GM18873 (cell line): ENCODE measurements around the gene GPR157.
A peak's percentile ranks its signal among the peaks of the same experiment; 100 is the strongest.
"Not testable (repeated sequence)": the region's sequence is repeated elsewhere in the genome, so short reads cannot be mapped to it uniquely, and the experiment has no call there.

ENCODE experiments used
- ATAC-seq: cut with Tn5 transposase; IDR thresholded peaks from one replicate; pipeline ENCODE4 v1.9.1; 2021; ENCODE audit warnings: mild to moderate bottlenecking, moderate library complexity, moderate number of reproducible peaks; ENCODE audit not compliant: unreplicated experiment, low FRiP score

Gene GPR157, protein sequence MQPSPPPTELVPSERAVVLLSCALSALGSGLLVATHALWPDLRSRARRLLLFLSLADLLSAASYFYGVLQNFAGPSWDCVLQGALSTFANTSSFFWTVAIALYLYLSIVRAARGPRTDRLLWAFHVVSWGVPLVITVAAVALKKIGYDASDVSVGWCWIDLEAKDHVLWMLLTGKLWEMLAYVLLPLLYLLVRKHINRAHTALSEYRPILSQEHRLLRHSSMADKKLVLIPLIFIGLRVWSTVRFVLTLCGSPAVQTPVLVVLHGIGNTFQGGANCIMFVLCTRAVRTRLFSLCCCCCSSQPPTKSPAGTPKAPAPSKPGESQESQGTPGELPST

DNA sequence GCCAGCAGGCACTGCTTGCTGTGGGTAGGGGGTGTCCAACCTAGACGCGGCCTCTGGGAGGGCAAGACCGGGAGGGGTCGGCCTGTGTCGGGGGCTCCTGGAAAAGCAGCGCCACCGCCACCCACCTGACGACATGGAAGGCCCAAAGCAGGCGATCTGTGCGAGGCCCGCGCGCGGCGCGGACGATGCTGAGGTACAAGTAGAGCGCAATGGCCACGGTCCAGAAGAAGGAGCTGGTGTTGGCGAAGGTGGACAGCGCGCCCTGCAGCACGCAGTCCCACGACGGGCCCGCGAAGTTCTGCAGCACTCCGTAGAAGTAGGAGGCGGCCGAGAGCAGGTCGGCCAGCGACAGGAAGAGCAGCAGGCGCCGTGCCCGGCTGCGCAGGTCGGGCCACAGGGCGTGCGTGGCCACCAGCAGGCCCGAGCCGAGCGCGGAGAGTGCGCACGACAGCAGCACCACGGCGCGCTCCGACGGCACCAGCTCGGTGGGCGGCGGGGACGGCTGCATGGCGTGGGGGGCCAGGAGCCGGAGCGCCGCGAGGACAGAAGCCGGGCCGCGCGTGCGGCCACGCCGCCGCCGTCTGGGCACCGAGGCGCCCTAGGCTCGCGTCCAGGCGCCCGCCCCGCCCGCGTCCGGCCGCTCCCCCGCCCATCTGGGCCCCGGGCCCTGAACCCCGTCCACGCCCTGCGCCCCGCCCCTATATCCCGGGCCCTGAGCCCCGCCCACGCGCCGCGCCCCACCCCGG, at the start of gene GPR157:
GPR157 (minus strand) TSS at position 583 of the 746 bp plus-strand sequence; CDS start at position 508, 75 bp downstream.
- peak; percentile 26 for ATAC-seq

DNA sequence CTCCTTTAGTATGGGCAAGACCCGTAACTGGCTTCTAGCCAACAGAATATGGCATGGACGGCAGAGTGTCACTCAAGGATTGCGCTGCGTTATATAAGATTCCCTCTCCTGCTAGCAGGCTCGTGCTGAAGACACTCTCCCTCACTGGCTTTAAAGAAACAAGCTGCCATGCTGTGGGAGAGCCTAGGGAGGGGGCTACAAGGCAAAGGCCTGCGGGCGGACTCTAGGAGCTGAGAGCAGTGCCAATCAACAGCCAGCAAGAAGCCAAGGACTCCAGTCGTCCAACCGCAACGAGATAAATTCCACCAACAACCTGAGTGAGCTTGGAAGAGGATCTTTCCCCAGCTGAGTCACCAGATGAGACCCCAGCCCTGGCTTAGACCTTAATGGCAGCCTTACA, 45.9 kb upstream of the GPR157 start:
- ATAC-seq = no peak

DNA sequence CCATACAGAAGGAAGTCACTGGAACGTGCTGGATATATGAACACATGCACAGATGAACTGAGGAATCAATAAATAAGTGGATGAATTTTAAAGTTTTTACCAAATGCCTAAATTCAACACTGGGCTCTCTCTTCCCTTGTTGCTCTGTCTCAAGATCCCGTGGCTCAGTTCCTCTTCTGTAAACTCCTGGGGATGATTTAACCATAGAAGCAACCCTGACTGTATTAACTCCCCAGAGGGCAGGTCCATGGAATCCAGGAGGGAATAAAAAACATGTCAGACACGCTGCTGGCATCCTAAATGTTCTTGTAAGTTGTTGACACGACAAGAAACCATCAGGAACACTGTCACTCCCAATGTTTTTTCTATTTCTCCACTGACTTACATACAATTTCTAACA, 45.3 kb upstream of the GPR157 start:
- no peak for ATAC-seq

DNA sequence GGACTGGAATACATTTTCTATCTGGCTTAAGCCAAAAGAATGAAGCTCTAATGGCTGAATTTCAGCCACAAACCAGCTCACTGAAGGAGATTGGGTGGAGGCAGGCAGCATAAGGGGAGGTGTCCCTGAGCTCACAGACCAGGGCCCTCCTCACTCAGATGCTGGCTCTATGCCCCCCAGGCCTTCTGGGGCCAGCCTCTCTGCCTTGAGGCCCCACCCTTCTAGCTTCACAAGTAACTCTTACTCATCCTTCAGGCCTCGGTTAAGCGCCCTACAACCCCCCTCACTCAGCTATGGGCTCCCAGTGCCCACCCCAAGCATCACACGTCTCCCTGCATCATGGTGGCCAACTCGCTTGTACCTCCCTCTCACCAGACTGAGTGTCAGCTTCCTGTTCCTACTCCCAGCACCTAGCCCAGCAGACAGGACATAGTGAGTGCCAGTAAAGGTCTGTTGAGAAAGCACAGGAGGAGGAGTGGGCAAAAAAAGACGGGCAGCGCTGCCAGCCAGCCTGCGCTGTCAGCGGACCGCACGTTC, 40.8 kb upstream of the GPR157 start:
- ATAC-seq = no peak

DNA sequence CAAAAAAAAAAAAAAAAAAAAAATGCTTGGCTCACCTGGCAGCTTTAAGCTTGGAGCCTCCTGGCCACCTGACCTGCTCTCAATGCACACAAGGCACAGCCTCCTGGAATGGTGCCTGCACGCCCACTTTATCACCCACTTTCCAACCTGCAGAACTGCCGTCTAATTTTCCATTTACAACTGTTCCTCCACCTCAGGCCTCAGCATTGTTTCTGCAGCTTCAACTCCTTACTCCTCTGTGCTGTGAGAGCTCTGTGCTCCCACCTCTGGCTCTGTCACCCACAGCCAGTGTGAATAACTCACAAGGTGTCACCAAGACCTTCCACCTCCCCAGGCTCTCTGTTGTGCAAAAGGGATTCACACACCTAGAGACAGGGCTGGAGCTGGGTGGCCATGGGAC, 38.7 kb upstream of the GPR157 start:
- no peak for ATAC-seq

DNA sequence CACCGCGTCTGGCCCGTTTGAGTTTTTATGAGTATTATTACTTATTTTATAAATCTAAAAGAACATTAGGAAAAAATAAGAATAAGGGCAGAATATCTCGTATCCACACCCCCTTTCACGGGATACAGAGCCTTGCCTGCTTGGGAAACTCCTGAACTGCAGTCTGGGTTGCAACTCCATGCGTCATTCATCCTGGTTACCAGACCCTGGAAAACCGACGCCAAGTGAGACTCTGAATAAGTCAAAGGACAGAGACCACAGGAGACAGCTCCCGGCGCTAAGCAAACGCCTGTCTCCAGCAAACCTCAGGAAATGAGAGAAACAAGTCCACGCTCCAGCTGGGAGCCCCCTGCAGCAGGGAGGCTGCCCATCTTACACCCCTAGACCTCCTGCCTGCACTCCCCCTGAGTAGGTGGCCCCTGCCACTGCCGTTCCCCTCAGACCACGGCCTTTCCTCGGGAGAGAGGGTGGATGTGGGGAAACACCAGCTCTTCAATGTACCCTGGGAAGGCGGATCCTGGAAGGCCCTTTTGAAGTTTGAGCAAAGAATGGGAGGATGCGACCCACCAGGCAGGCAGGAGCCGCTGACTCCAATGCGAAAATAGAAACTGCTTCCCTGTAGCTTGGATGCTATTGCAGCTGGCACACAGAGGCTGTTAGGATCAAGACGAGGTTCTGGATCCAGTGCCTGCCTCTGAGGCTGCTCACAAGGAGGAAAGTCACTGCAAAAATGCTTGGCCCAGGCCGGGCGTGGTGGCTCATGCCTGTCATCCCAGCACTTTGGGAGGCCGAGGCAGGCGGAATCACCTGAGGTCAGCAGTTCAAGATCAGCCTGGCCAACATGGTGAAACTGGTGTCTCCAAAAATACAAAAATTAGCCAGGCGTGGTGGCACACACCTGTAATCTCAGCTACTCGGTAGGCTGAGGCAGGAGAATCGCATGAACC, 37.7 kb upstream of the GPR157 start:
- no peak for ATAC-seq

DNA sequence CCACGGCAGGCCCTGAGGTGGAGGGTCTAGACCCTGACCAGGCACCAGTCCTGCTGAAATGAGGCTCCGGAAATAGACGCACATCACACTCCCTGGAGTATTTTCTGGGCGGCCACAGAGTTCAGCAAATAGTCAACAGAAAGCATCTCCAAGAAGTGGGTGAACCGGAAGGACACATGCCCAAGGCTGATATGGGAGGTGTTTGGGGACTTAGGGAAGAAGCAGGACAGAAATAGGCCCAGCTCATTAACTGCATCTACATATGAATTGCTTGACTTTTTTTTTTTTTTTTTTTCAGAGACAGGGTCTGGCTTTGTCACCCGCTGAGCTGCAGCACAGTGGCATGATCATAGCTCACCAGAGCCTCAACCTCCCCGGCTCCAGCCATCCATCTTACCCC, 36.5 kb upstream of the GPR157 start:
- ATAC-seq = no peak

DNA sequence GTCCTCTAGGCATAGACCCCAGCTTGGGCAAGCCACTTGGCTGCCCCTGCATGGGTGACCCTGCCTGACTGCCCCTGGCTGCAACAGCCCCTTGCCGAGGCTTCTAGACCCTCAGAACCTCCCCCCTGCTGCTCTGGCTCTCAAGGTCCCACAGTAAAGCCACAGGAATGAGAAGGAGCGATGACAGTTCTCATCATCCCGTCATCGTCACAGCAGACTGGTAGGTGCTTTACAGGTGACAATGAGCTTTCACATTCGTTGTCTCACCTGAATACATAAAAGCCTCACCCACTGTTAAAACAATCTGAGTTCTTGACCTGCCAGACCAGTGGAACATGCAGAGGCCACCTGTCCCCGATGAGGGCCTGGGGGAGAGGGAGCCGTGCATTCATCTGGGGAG, 36.0 kb upstream of the GPR157 start:
- no peak for ATAC-seq

DNA sequence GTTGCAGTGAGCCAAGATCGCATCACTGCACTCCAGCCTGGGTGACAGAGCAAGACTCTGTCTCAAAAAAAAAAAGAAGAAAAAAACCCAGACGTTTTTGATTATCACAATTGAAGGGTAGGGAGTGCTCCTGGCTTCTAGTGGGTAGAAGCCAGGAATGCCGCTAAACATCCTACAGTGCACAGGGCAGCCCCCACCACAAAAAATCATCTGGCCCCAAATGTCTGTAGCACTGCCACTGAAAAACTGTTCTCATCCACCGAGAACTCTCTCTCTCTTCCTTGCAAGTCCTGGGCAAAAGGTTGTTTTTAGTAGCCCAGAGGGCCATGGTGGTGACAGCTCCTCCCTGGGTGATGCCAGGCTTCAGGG, 35.6 kb upstream of the GPR157 start:
- no peak for ATAC-seq

DNA sequence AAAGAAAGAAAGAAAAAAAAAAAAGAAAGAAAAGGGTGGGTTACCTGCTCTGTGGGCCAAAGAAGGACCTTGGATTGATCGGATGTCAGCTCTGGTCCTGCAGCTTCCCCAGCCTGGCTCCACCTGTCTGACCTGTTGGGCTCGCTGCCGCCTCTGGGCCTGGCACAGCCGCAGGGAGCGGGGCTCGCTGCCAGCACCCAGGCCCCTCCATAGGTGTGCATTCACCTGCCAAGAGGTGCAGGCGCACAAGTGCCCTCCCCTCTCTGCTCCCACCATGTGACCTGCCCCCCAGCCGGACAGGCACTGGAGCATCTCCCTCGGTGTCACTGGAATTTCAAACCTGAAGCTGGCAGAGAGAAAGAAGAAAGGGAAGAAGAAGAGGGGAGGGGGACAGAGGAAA, 33.1 kb upstream of the GPR157 start:
- no peak for ATAC-seq

DNA sequence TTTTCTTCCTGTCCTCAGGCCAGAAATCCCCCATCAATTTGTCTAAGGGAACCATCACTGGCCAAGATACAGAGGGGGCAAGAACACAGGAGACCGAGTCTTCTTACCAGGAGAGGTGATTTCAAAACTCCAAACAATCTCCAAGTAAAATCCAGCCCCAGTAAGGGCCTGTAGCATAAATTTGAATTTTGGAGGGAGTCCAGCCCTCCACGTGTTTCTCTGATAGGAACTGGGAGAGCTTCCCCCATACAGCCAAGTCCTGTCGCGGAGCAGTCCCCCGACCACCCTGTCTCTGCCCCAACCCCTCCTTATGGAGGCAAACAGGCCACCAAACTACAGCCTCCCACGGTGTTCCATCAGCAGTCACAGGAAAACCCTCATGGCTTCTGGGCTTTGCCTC, 32.4 kb upstream of the GPR157 start:
- ATAC-seq = no peak

DNA sequence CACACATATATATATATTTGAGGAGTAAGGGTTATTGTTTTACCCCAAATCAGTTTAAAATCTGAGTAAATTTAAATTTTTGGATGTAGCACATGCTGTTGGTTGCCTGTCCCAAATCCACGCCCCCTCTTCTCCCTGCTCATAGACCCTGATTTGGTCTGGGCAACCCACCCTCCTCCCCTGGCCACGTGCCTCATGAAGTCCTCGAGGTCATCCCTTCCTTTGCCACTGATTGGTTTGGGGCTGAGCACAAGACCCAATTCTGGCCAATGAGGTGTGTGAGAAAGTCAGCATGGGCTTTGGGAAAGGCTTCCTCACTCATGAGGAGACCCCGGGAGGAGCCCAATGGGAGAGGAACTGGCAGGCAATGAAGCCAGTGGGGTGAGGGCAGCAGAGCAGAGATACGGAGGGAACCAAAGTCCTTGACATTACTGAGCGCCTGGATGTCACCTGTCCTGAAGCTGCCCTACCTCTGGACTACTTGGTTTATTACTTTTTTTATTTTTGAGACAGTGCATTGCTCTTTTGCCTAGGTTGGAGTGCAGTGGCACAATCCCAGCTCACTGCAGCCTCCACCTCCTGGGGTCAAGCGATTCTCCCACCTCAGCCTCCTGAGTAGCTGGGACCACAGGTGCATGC, 31.3 kb upstream of the GPR157 start:
- no peak for ATAC-seq

DNA sequence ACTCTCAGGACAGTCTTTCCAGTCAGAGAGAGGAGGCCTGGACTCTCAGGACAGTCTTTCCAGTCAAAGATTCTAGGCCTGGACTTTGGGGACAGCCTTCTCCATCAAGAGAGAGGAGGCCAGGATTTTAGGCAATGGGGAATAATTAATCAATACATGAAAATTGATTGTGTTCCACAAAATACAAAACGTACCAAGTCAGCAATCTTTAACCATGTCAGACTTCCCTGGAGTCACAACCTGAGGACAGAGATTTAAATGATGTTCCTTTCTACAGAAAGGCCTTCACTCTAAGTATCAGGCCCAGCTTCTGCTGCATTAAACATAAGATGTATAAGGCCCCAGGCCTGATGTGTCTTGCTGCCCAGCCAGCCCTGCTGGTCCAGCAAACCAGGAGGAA, 27.0 kb upstream of the GPR157 start:
- ATAC-seq = no peak

DNA sequence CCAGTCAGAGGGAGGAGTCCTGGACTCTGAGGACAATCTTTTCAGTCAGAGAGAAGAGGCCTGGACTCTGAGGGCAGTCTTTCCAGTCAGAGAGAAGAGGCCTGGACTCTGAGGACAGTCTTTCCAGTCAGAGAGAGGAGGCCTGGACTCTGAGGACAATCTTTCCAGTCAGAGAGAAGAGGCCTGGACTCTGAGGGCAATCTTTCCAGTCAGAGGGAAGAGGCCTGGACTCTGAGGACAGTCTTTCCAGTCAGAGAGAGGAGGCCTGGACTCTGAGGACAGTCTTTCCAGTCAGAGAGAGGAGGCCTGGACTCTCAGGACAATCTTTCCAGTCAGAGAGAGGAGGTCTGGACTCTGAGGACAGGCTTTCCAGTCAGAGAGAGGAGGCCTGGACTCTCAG, 26.5 kb upstream of the GPR157 start:
- ATAC-seq = not testable (repeated sequence)

DNA sequence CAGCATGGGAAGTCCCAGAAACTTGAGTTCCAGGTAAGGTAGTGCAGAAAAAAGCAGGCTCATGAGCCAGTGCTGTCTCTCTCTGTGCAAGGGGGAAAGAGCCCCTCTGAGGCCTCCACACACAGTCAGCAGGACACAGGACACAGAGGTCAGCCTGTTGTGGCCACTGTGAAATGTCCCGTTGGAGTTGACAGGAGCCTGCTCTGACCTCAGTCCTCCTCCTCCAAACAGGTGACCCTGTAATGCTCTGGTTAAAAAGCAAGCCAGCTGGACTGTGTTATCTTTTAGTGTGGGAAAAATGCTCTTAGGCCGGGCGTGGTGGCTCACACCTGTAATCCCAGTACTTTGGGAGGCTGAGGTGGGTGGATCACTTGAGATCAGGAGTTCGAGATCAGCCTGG, 24.2 kb upstream of the GPR157 start:
- ATAC-seq = no peak

DNA sequence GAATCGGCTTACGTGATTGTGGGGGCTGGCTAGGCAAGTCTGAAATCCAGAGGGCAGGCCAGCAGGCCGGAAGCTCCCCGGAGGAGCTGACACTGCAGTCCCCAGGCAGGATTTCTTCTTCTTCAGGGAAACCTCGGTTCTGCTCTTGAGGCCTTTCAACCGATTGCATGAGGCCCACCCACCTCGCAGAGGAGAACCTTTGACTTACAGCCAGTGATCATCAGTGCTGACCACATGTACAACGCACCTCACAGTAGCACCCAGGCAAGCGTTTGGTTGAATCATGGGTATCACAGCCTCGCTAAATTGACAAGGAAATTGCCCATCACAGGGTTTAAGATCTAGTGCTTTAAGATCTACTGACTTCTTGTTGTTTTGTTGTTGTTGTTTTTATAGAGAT, 23.6 kb upstream of the GPR157 start:
- ATAC-seq = no peak

DNA sequence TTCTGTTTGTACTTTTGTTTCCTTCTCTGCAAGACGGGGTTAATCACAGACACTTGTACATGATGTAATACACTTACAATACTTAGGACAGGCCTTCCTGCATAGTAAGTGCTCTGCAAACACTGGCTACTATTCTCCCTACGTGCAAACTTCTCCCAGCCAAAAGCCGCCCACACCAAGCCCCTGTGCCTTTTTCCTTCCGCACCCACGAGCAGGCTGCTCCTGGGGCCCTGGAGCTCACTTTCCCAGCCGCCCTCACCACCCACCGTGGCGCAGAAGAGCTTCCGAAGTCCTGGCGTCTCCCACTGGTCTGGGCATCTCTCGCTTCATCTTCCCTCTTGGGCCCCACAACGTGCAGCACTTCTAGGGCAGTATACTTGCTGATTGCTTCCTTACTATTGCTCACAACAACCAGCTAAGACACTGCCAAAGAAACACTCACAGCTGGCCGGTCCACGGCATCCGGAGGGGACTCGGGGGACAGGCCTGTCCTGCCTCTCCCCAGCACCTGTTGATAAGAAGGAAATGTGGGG, 22.5 kb upstream of the GPR157 start:
- no peak for ATAC-seq

DNA sequence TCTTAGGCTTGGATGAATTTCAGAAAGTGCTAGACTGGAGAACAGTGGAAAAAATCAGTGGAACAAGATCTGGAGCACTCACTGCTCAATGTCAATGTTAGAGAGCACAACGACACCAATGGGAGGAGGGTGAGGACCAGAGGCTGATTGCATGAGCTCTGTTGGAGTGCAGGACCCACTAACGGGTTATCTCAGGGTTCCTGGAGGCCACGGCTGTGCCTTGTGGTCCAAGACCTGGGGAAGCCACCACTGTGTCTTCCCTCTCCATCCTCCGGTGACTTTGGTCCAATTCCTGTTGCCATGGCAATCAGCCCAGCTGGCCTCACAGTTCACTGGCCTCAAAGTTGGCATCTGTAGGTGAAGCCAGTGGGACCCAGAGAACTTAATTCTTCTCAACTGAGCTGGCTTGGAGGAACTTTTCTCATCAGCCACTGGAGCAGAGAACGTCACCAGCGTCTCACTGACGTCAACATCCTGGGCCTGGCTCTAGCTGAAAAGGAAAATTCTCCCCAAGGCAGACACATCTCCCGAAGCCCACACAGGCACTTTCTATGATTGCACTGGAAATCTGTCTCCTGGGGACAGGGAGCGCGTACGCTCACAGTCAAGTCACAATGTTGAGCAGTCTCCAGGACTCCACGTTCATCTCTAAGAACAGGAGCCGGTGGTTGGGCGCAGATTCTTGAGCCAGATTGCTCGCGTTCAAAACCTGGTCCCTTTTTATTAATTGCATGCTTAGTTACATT, 21.9 kb upstream of the GPR157 start:
- no peak for ATAC-seq

DNA sequence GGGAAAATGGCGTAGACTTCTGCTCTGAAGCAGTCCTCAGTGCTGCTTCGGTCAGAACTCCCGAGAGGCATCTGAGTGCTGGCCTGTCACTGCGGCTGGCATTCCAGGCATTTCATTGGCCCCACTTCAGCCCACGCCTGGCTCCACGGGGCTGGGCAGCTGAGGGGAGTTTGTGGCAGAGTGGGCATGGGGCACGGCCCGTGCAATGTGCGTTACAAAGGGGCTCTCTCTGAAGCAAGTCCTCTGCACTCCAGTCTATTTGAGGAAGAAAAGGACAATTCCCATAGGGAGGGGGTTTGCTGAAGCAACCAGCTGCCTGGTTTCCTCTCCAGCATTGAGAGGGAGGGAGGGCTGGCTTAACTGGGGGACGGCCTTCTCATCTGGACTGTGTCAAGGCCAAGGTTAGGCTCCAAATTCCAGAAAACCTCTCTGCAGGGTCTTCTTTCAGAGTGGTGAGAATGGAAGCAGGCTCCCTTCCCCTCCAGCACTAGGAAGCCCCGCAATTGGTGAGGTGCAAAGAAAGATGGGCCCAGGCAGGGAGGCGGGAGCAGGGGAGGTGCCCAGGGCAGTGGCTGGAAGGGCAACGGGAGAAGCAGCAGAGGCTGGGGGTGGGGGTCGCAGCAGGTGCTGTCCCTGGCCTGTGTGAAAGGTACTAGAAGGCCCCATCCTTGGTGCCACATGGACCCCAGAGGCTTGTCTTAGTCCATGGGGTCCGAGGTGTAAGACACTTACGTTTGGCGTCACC, 21.1 kb upstream of the GPR157 start:
- ATAC-seq = no peak
